HG02938 (cell line): ENCODE data around the gene HSD17B7.
"Not testable (repeated sequence)": the region's sequence is repeated elsewhere in the genome, so short reads cannot be mapped to it uniquely, and the experiment has no call there.

Experiments used
- ATAC-seq: cut with Tn5 transposase; IDR thresholded peaks from one replicate; pipeline ENCODE4 v1.9.1; 2021; ENCODE audit warnings: mild to moderate bottlenecking, moderate library complexity; ENCODE audit not compliant: unreplicated experiment

Gene HSD17B7

GRCh38 chr1:162807503-162807902, 17.0 kb downstream of the HSD17B7 start:
- not testable (repeated sequence) for ATAC-seq

DNA sequence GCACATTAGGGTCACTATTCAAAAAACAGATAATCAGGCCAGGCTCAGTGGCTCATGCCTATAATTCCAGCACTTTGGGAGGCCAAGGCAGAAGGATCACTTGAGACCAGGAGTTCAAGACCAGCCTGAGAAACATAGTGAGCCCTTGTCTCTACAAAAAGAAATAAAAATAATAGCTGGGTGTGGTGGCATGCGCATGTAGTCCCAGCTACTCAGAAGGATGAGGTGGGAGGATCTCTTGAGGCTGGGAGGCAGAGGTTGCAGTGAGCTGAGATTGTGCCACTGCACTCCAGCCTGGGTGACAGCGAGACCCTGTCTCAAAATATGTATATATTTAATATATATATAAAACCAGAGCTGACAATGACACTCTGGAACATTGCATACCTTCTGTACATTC, 21.9 kb downstream of the HSD17B7 start:
- not testable (repeated sequence) for ATAC-seq

- not testable (repeated sequence) for ATAC-seq
These were observed 27.6 kb downstream of the HSD17B7 start for GRCh38 chr1:162818136-162818535.

DNA sequence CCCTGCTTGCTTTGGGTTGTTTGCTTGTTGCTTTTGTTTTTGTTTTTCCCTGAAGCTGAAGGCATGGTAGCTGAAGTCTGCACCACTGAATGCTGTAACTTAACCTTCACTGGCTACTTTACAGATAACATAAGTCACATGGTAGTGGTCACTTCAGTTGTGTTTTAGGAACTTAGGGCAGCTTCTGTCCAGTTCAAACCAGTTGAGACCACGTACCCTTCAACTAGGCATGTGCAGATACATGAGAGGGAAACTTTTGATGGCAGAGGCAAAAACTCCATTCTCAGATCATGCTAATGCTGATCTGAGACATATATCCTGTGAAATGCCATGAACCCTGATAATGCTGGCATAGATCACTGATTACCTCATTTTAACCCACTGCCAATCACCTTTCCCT, 28.2 kb downstream of the HSD17B7 start:
- ATAC-seq, result not testable (repeated sequence)

DNA sequence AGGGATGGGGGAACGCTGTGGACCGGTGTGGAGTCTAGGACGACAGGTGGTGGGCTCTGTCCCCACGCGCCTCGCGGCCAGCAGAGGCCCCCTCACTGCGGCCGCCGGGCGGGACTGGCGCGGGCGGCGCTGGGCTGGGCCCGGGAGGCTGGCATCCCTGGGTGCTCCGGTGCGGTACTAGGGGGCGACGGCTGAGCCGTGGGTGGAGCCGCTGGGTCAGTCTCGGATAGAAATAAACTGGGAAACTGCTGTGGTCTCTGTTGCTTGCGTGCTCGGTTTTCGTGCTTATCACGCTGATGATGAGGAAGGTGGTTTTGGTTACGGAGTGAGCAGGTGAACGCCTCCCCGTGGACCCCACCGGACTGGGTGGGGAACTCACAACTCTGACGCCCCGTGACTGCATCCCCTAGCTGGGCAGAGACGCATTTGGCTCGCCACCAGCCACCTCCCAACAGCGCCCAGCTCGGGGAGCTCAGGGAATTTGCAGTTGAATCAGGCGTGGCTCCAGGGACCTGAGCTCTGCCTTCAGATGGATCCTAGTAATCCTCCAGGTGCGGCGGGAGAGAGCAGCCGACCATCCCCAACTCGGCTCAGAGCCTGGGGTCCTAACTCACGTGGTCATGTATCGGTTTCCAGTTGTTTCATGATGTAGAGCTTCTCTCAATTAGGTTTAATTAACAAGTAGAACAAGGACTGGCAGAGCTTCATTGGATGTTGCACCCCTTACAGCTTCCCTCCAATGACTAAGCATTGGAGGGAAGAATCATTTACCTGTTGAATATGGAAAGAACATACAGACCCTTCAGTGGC, 32.1 kb downstream of the HSD17B7 start:
- no peak for ATAC-seq

DNA sequence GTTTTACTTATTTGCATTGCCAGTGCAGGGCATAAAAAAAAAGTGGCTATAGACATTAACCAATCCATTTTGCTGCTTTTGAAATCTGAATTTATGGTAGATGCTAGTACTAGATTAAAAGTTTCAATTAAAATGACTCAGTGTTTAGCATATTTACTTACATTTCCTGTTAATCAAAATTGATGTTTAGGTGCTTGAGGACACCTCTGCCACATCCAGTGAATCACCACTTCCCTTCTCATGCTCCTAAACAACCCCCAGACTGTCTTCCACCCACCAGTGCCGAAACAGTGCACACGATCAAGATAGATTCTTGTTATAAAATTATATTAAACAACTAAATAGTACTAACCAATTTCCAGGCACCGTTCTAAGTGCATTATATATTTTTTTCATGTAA, 32.7 kb downstream of the HSD17B7 start:
- ATAC-seq, result no peak

- ATAC-seq, result no peak
These were observed 33.4 kb downstream of the HSD17B7 start for GRCh38 chr1:162823771-162824525.

GRCh38 chr1:162829268-162829667, 38.8 kb downstream of the HSD17B7 start:
- no peak for ATAC-seq

DNA sequence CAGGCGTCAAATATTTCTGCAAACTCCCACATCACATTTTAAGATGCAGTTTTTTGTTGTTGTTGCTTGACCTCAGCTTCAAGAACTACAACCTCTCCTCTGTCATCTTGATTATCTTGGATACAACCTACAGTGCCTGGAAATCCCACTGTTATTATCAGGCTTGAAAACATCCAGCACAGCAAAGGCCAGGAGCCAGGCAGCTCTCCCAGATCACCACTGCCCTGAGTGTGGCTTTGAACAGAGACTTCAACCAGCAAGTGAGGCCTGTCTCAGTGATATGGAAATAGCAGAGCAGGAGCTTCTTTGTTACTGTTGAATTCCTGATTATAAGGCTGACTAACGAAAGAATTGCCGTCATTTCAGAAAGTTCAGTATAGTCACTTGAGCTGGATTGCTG, 42.0 kb downstream of the HSD17B7 start:
- no peak for ATAC-seq

DNA sequence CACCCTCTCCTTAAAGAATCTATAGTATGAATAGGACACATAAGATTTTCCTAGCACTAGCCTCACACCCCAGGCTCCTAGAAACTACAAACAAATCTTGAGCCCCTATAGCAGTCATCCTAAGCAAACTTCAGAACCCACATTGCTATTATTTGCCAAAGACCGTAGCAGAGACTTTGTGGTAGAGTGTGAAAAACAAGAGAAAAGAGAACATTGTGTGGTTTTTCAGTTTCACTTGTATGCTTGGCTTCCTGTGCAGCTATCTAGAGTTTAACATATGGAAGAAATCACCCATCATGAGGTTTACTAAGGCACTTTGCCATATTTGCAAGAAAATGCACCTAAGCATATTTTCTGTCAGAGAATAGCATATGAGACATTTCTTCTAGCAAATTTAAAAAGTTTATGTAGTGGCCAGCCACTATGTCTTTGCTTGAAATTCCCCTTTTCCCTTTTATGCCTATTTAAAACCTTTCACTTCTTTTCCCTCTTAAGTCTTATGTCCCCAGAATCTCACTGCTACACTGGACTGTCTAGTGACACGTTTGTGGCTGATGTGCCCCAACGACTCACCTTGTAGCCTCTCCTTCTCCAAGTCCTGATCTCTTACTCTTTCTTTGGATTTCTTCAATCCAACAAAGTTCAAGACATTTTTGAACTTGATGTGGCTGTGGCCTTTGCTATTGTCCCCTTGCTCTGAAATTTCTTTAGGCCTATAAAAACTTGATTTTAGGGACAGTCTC, 44.8 kb downstream of the HSD17B7 start:
- peak; percentile 85 for ATAC-seq

GRCh38 chr1:162838863-162839262, 48.4 kb downstream of the HSD17B7 start:
- no peak for ATAC-seq

DNA sequence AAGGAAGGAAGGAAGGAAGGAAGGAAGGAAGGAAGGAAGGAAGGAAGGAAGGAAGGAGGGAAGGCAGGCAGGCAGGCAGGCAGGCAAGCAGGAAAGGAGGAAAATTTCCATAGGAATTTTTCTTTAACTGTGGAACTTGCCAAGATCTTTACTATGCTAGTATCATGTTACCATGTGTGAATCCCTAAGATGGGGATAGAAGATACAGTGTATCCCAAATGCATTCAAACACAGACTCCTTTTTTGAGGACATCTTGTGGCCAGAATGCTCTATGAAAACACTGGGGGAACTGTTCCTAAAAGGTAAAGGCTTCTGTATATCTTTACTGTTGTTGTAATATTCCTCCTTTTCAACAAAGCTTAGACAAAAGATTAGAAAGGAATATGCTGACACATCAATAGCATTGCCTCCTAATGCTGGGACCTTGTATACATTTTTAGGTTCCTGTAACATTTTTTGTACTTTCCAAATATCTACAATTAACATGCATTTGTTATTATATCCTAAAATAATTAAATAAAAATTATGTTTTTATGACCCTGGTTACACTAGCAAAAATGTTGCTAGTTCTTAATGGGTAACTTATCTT, 49.8 kb downstream of the HSD17B7 start:
- ATAC-seq, result no peak

DNA sequence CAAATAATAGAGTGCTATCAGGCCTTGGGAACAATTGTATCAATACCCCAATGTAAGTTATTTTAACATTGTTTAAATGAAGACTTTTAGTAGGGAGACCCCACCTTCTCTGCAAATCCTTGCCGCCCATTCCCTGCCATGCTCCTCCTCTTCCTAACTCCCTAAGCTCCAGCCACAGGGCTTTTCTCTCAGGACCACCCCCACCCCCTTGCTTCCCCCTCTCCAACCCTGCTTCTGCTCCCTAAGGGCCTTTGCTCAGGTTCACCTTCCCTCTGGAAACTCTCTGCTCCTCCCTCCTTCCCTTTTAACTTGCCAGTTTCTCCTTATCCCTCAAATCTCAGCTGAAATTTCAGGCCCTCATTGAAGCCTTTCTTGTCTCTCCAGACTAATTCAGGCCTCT, 53.7 kb downstream of the HSD17B7 start:
- ATAC-seq, result no peak

DNA sequence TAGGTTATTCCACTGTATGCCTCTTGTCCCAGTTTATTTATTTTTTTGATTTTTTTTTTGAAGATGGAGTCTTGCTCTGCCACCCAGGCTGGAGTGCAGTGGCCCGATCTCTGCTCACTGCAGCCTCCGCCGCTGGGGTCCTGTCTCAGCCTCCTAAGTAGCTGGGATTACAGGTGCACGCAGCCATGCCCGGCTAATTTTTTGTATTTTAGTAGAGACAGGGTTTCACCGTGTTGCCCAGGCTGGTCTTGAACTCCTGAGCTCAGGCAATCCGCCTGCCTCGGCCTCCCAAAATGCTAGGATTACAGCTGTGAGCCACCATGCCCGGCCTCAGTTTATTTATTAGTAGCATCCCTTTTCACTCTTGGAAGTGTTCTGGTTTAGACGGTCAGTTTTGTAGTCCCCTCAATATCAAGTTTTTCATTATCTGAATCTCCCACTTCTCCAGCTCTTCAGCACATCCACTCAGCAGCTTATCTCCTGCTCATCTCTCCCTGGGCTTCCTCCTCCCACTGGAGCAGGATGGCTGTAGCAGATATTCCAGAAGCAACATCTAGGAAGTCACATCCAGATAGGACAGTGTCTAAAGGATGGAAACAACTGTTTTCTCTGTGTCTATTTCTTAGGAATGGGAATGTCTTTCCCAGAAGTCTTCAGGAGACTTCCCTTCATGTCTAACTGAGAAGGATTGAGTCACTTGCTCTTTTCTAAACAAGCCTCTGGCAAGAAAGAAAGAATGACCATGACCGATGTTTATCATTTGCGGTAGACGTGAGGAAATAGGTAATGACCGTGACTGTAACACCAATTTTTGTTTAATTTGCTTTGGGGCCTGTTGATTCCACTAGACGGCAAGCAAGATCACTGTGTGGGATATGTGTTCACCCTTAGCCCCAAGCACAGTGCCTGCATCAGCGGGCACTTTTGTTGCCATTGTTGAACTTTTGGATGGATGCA, 56.0 kb downstream of the HSD17B7 start:
- no peak for ATAC-seq

GRCh38 chr1:162847839-162848453, 57.4 kb downstream of the HSD17B7 start:
- peak; percentile 73 for ATAC-seq

- ATAC-seq, result no peak
These were observed 59.2 kb downstream of the HSD17B7 start for GRCh38 chr1:162849711-162850110.

DNA sequence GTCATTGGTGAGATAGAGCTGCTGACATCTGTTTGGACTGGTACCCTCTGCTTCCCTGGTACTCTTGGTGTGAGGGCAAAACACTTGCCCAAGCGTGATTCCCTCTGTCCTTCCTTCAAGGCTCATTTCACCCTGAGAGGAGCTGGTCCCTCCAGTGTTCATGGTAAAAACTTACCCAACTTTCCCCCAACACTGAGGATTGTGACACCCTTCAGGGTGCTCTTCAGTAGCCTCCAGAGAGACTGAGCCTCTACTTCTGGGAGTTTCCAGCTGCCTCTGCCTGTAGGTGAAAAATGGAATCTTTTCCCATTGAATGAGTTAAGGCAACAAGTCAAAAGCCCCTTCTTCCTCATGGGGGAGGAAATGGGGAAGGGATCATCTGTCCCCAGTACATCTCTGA, 60.8 kb downstream of the HSD17B7 start:
- no peak for ATAC-seq

- peak; percentile 72 for ATAC-seq
These were observed 63.9 kb downstream of the HSD17B7 start for GRCh38 chr1:162854245-162854882.
